K562 (cell line): ENCODE measurements around the gene PTPRR. TPM values are rescaled to one million over a fixed set of nuclear protein-coding genes. Genes with fewer than 3 reads are reported as not detected.

Experiments used
- ATAC-seq: fragments of 200-7000 bp; cut with Tn5 transposase; 3 replicates; pipeline ENCODE4 v1.9.1; 2020; ENCODE audit warnings: moderate library complexity
- BruUV-seq: library from RNA; stranded (reverse); fragments of 400-500 nt; replicated peaks from 2 replicates; lab custom pipeline; 2021; lab: Mats Ljungman, UMichigan
- CTCF ChIA-PET: fragments of 300-600 bp; formaldehyde crosslinking; extraction: SDS; loops from one replicate; lab custom pipeline; 2021; ENCODE audit warnings: low intra/inter-chr PET ratio; lab: Yijun Ruan, JAX
- POLR2A ChIA-PET: fragments of 300-600, 350-650 bp; sonication (Branson Sonifier 250); formaldehyde crosslinking; extraction: SDS; loops from one replicate; lab custom pipeline; 2021; ENCODE audit warnings: antibody characterized with exemption, inconsistent platforms; lab: Yijun Ruan, JAX
- DNase-seq, 4 experiments: peaks; one replicate each; pipeline versions ENCODE4 v3.0.0 to v3.0.0-alpha.2; 2011 to 2018; ENCODE audit warnings: low spot score in 3 of 4, mixed read lengths in 3 of 4; ENCODE audit errors: extremely low read depth in 1 of 4
- FAIRE-seq: peaks from 2 replicates; lab custom pipeline; 2011; peaks lifted over from hg19 to GRCh38; lab: Jason Lieb, UNC
- H2AFZ ChIP-seq: 2 replicates; pipeline ENCODE4 v1.6.0; 2011; ENCODE audit warnings: low read depth, low read length, control low read depth, inconsistent platforms
- H3K27ac ChIP-seq: fragments of 200-600 bp; 3 replicates; pipeline ENCODE4 v1.8.0; 2011; ENCODE audit warnings: low read depth, mild to moderate bottlenecking, control low read depth, inconsistent platforms, low read length, moderate library complexity, mixed read lengths; ENCODE audit errors: extremely low read depth
- H3K27me3 ChIP-seq, 2 experiments: fragments of 300-600 bp in 1 of 2; 2 replicates in 1 of 2; 3 replicates in 1 of 2; pipeline versions ENCODE4 v1.6.0 to v1.8.0; 2011; ENCODE audit warnings: inconsistent platforms in 2 of 2, low read length in 2 of 2, mild to moderate bottlenecking in 1 of 2, mixed read lengths in 1 of 2, moderate library complexity in 1 of 2; ENCODE audit not compliant: control insufficient read depth in 2 of 2, insufficient read depth in 2 of 2
- H3K36me3 ChIP-seq: fragments of 300-600 bp; 3 replicates; pipeline ENCODE4 v1.8.0; 2011; ENCODE audit warnings: mild to moderate bottlenecking, low read length, inconsistent platforms; ENCODE audit not compliant: control insufficient read depth, insufficient read depth
- H3K4me1 ChIP-seq, 2 experiments: fragments of 200-600 bp in 1 of 2; replicated peaks in 1 of 2; 2 replicates in 1 of 2; 3 replicates in 1 of 2; pipeline versions ENCODE4 v1.5.1 to v1.8.0; 2011; ENCODE audit warnings: inconsistent platforms in 2 of 2, low read length in 2 of 2, mild to moderate bottlenecking in 1 of 2, mixed read lengths in 1 of 2, moderate library complexity in 1 of 2; ENCODE audit not compliant: control insufficient read depth in 2 of 2, insufficient read depth in 2 of 2
- H3K4me2 ChIP-seq: 2 replicates; pipeline ENCODE4 v1.6.1; 2011; ENCODE audit warnings: low read length, control low read depth, inconsistent platforms, mixed read lengths; ENCODE audit not compliant: insufficient read depth
- H3K4me3 ChIP-seq: fragments of 200-600 bp; sonication (generic), shearing (Covaris generic); 2 replicates; pipeline ENCODE4 v1.5.1; 2016; ENCODE audit warnings: control low read depth, inconsistent platforms
- H3K79me2 ChIP-seq: fragments of 200-600 bp; 3 replicates; pipeline ENCODE4 v1.8.0; 2011; ENCODE audit warnings: low read length, inconsistent platforms; ENCODE audit not compliant: control insufficient read depth, insufficient read depth
- H3K9ac ChIP-seq, 2 experiments: 2 replicates each; pipeline versions ENCODE4 v1.6.0 to v1.6.1; 2011; ENCODE audit warnings: low read depth in 2 of 2, low read length in 2 of 2, control low read depth in 1 of 2, inconsistent platforms in 1 of 2, mild to moderate bottlenecking in 1 of 2, mixed read lengths in 1 of 2; ENCODE audit not compliant: insufficient read depth in 1 of 2
- H3K9me1 ChIP-seq: one replicate; pipeline ENCODE4 v1.6.0; 2011; ENCODE audit warnings: inconsistent platforms, mild to moderate bottlenecking, low read length, moderate library complexity; ENCODE audit not compliant: control insufficient read depth, insufficient read depth
- H3K9me3 ChIP-seq: replicated peaks from 2 replicates; pipeline ENCODE4 v1.5.1; 2011; ENCODE audit warnings: low read depth, low read length, inconsistent platforms; ENCODE audit not compliant: control insufficient read depth, insufficient read depth
- H4K20me1 ChIP-seq: replicated peaks from 2 replicates; pipeline ENCODE4 v1.6.1; 2011; ENCODE audit warnings: low read length, inconsistent platforms, mixed read lengths; ENCODE audit not compliant: control insufficient read depth, insufficient read depth
- ARID1B ChIP-seq: fragments of 450-650 bp; IDR thresholded peaks from 2 replicates; pipeline ENCODE4 v1.6.1; 2016; ENCODE audit warnings: antibody characterized with exemption, mild to moderate bottlenecking, inconsistent platforms
- ATF3 ChIP-seq, 2 experiments: fragments of 450-650 bp in 1 of 2; sonication (generic) in 1 of 2; formaldehyde crosslinking in 1 of 2; IDR thresholded peaks in 1 of 2; conservative IDR thresholded peaks in 1 of 2; 2 replicates each; pipeline versions ENCODE4 v1.6.1 to v1.8.1; 2016 to 2023; ENCODE audit warnings: mild to moderate bottlenecking in 2 of 2, moderate library complexity in 2 of 2, inconsistent platforms in 1 of 2, missing genetic modification reagents in 1 of 2
- BHLHE40 ChIP-seq: IDR thresholded peaks from 2 replicates; pipeline ENCODE4 v1.6.1; 2011; ENCODE audit warnings: low read length, improper control_type of control experiment
- ERF ChIP-seq: fragments of 450-650 bp; formaldehyde crosslinking; IDR thresholded peaks from 2 replicates; pipeline ENCODE4 v1.4.0; 2020; ENCODE audit warnings: mild to moderate bottlenecking, mixed read lengths
- FIP1L1 ChIP-seq: fragments of 200-400 bp; formaldehyde crosslinking; IDR thresholded peaks from 2 replicates; pipeline ENCODE4 v1.6.1; 2018; ENCODE audit warnings: mild to moderate bottlenecking, low read depth, low read length; ENCODE audit not compliant: poor library complexity, severe bottlenecking
- FOSL1 ChIP-seq: fragments of 200-800 bp; sonication (Bioruptor generic); conservative IDR thresholded peaks from 2 replicates; pipeline ENCODE4 v1.6.1; 2016; ENCODE audit warnings: missing genetic modification characterization, missing compliant biosample characterization
- JUNB ChIP-seq: fragments of 450-650 bp; formaldehyde crosslinking; conservative IDR thresholded peaks from 2 replicates; pipeline ENCODE4 v1.4.0; 2020; ENCODE audit warnings: mild to moderate bottlenecking
- JUND ChIP-seq, 2 experiments: IDR thresholded peaks; 2 replicates in 1 of 2; 3 replicates in 1 of 2; pipeline ENCODE4 v1.6.1; 2011; ENCODE audit warnings: borderline replicate concordance in 2 of 2, low read depth in 2 of 2, low read length in 2 of 2, improper control_type of control experiment in 1 of 2, missing biosample characterization in 1 of 2, missing genetic modification characterization in 1 of 2, missing genetic modification reagents in 1 of 2
- MEF2A ChIP-seq: IDR thresholded peaks from 2 replicates; pipeline ENCODE4 v1.6.1; 2011; ENCODE audit warnings: low read depth, mild to moderate bottlenecking, low read length, moderate library complexity; ENCODE audit not compliant: control insufficient read depth
- MEF2D ChIP-seq: conservative IDR thresholded peaks from 2 replicates; pipeline ENCODE4 v1.6.1; 2016; ENCODE audit warnings: low read depth, missing genetic modification characterization, missing compliant biosample characterization
- TCF3 ChIP-seq: sonication (generic); formaldehyde crosslinking; IDR thresholded peaks from 2 replicates; pipeline ENCODE4 v1.4.0; 2020; ENCODE audit warnings: mild to moderate bottlenecking, missing genetic modification reagents
- TRIM24 ChIP-seq, 2 experiments: fragments of 450-650 bp; IDR thresholded peaks; 2 replicates each; pipeline ENCODE4 v1.6.1; 2016
- ZFX ChIP-seq: sonication (generic); formaldehyde crosslinking; IDR thresholded peaks from 2 replicates; pipeline ENCODE4 v1.8.0; 2022; ENCODE audit warnings: mild to moderate bottlenecking, missing genetic modification reagents, moderate library complexity
- ZNF121 ChIP-seq: sonication (generic); formaldehyde crosslinking; conservative IDR thresholded peaks from 2 replicates; pipeline ENCODE4 v1.8.0; 2022; ENCODE audit warnings: missing genetic modification reagents
- WGBS: fragments of 100-300 bp; shearing (Covaris generic); methylation state at CpG from one replicate; pipeline ENCODE4 v1.1.6; 2016; ENCODE audit warnings: low coverage, mixed read lengths; ENCODE audit not compliant: insufficient coverage; ENCODE audit errors: missing lambda C conversion rate; 5-methylcytosine and 5-hydroxymethylcytosine counted together
- in situ Hi-C: fragments of 300-500 bp; cut with MboI; formaldehyde crosslinking; loops from 4 replicates; pipeline ENCODE4 v1.15.0; 2018; ENCODE audit warnings: inconsistent platforms, mixed read lengths
- intact Hi-C: fragments of 100-400 bp; cut with micrococcal nuclease; formaldehyde crosslinking; loops from 2 replicates; pipeline ENCODE4 v1.14.2; 2022
- polyA plus RNA-seq, 8 experiments: library from polyadenylated mRNA; depleted of rRNA in 4 of 8; stranded (reverse) in 5 of 8; unstranded in 3 of 8; fragments of >200 nt; fragmentation: Nextera tagmentation in 2 of 8; fragmentation: Illumina TruSeq in 1 of 8; extraction: Ambion mirVana in 2 of 8; extraction: Trizol in 1 of 8; gene quantifications; 2 replicates each; pipeline versions ENCODE4 v1.2.1 to v1.2.3, GENCODE V29; 2011 to 2014; ENCODE audit warnings: inconsistent platforms in 1 of 8, missing spikeins in 1 of 8
- total RNA-seq, 7 experiments: library from RNA; depleted of rRNA in 6 of 7; stranded (reverse); fragments of >200 nt in 6 of 7; fragmentation: Illumina TruSeq in 2 of 7; extraction: Trizol in 2 of 7; gene quantifications; 2 replicates each; pipeline versions ENCODE4 v1.2.1 to v1.2.3, GENCODE V29; 2011 to 2021; ENCODE audit warnings: low replicate concordance in 1 of 7

PTPRR gene
- total and polyA plus RNA-seq, 9 of the 15 experiments (the other 6 are each of a cell fraction or from before 2014, with no cell fraction given): 6.6 to 41.7 (median 12.3) TPM

- H2AFZ ChIP-seq: no peak overlapping the region
- H3K4me1 ChIP-seq: no peaks in the 10 kb centered on the region; a peak in 2 of 5 replicates
These were observed 89.0 kb downstream of the PTPRR start for GRCh38 chr12:70831543-70831942.

More at GRCh38 chr12:70831543-70831942, 89.0 kb downstream of the PTPRR start:
- Histone ChIP-seq H3K27me3 (no peaks in the 10 kb centered on the region; a peak in 1 of 5 replicates), H3K27ac (no peak overlapping the region), H3K36me3 (no peaks in the 10 kb centered on the region), H3K9me3 (no peaks in the 10 kb centered on the region), H4K20me1 (no peaks in the 10 kb centered on the region), H3K79me2 (no peaks in the 10 kb centered on the region), H3K4me3 (no peak overlapping the region), H3K4me2 (no peak overlapping the region), H3K9ac (no peak overlapping the region), H3K9me1 (no peaks in the 10 kb centered on the region)
- FAIRE-seq (peak; percentile 55), ATAC-seq (no peak), DNase-seq (peak in 2 of 4 experiments; percentile 18 to 23)
- CTCF ChIA-PET: no interaction called here
- intact Hi-C loops (loop anchor here (10.0 kb wide), 1 partner anchor 237 kb away; no protein-coding TSS in a partner anchor), in situ Hi-C loops (no loop called here)
- POLR2A ChIA-PET: interaction anchor here (0.7 kb wide), 1 partner anchor 28 kb away, joined by 4 read pairs; no protein-coding TSS in a partner anchor
- WGBS: 0% methylated on average over 2 of the region's 2 CpGs
- BruUV-seq: no TSS peak
- TF ChIP-seq TCF3: peak; percentile 20; the same call in 1 of the 2 replicates
- TF ChIP-seq ARID1B: peak; percentile 17; the same call in 1 of the 2 replicates
- TF ChIP-seq FOSL1 (tag): peak; percentile 88
- no peak for TF ChIP-seq FIP1L1
- TF ChIP-seq ZFX (CRISPR knock-in tag): 0 out of 2 replicates have a peak, but pooled peaks have one; percentile 9
- no peak for TF ChIP-seq ERF (CRISPR knock-in tag)
- TF ChIP-seq JUNB (CRISPR knock-in tag): no peak
- no peak for TF ChIP-seq BHLHE40
- no peak for TF ChIP-seq TRIM24 (IDR thresholded peaks at IDR 0.05)
- peak; percentile 74 for TF ChIP-seq ATF3 (IDR thresholded peaks at IDR 0.05)
- TF ChIP-seq ATF3 (CRISPR knock-in tag; conservative IDR thresholded peaks at IDR 0.05): no peak
- TF ChIP-seq MEF2D (tag): peak; percentile 75
- peak; percentile 81 for TF ChIP-seq JUND (IDR thresholded peaks at IDR 0.05; ENCODE audit: borderline replicate concordance, low read depth, low read length)
- peak; percentile 79; the same call in 2 of the 3 replicates for TF ChIP-seq JUND (tag; IDR thresholded peaks at IDR 0.05; ENCODE audit: borderline replicate concordance, low read depth, low read length)
- TF ChIP-seq MEF2A: peak; percentile 85
- no peak for TF ChIP-seq ZNF121 (CRISPR knock-in tag)
